Measurements from ENCODE around the gene EXOSC2.

The EXOSC2 gene

GRCh38 chr9:130663258-130663976, 30.2 kb upstream of the EXOSC2 start:
- ChIA-PET CTCF (no interaction called here), POLR2A (no interaction called here)
- TF ChIP-seq ARNT (IDR thresholded peaks at IDR 0.05) (no peak), SP1 (IDR thresholded peaks at IDR 0.05) (no peak), ELF4 (IDR thresholded peaks at IDR 0.05) (no peak), HDGF (IDR thresholded peaks at IDR 0.05; ENCODE audit: borderline replicate concordance) (no peak), TARDBP (IDR thresholded peaks at IDR 0.05) (no peak), FOXA1 (IDR thresholded peaks at IDR 0.05) (no peak), FOXK2 (IDR thresholded peaks at IDR 0.05) (no peak), BHLHE40 (IDR thresholded peaks at IDR 0.05; ENCODE audit: borderline replicate concordance) (no peak), L3MBTL2 (conservative IDR thresholded peaks at IDR 0.05) (no peak), ZNF384 (IDR thresholded peaks at IDR 0.05) (no peak), FOXM1 (IDR thresholded peaks at IDR 0.05; ENCODE audit: borderline replicate concordance) (no peak), PKNOX1 (IDR thresholded peaks at IDR 0.05) (no peak)
- DNase-seq (ENCODE audit: extremely low spot score): no peak

- ChIA-PET CTCF (no interaction called here), POLR2A (no interaction called here)
- TF ChIP-seq SP1 (IDR thresholded peaks at IDR 0.05) (no peak), ELF4 (IDR thresholded peaks at IDR 0.05) (no peak), FOXM1 (IDR thresholded peaks at IDR 0.05; ENCODE audit: borderline replicate concordance) (no peak), BHLHE40 (IDR thresholded peaks at IDR 0.05; ENCODE audit: borderline replicate concordance) (no peak), HDGF (IDR thresholded peaks at IDR 0.05; ENCODE audit: borderline replicate concordance) (no peak), PKNOX1 (IDR thresholded peaks at IDR 0.05) (no peak), ZNF384 (IDR thresholded peaks at IDR 0.05) (no peak), ARNT (IDR thresholded peaks at IDR 0.05) (no peak), SUZ12 (IDR thresholded peaks at IDR 0.05) (no peak), NFRKB (IDR thresholded peaks at IDR 0.05) (no peak), FOXK2 (IDR thresholded peaks at IDR 0.05) (no peak), CTBP1 (IDR thresholded peaks at IDR 0.05; ENCODE audit: borderline replicate concordance) (no peak), TARDBP (IDR thresholded peaks at IDR 0.05) (no peak), LEF1 (IDR thresholded peaks at IDR 0.05; ENCODE audit: borderline replicate concordance) (no peak)
- DNase-seq (ENCODE audit: extremely low spot score): no peak
Observed at GRCh38 chr9:130663977-130664250, 29.7 kb upstream of the EXOSC2 start.

DNA sequence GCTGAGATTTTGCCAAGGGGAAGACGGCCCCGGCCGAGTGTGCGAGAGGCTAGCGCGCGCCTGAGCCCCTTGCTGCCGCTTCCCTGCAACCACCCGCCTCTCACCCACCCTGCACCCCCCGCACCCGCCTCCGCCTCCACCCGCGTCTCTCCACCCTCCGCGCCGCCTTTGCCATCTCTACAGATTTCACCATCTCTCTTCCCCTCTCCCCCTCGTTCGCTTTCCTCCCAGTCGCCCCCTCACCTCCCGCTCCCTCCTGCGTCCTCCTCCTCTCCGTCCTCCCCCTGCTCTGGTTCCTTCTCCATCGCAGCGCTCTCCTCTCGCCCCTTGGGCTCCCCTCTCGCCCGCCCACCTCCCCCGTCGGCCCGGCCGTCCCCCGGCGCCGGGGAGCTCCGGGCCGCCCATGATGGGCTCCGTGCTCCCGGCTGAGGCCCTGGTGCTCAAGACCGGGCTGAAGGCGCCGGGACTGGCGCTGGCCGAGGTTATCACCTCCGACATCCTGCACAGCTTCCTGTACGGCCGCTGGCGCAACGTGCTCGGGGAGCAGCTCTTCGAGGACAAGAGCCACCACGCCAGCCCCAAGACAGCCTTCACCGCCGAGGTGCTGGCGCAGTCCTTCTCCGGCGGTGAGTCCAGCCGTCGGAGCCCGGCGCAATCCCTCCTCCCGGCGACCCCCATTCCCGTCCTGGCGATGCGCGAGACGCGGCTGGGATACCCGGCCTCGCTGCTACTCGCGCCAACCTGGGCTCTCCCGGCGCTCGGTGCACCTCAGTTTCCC, 29.1 kb upstream of the EXOSC2 start, which contains the start of gene PRDM12:
TSS of gene PRDM12 (plus strand) at position 344 of the 778 bp plus-strand sequence. CDS start at position 404, 60 bp downstream.
- DNase-seq (ENCODE audit: extremely low spot score): no peak
- POLR2A ChIA-PET: no interaction called here
- CTCF ChIA-PET: no interaction called here
- no peak for TF ChIP-seq BHLHE40 (IDR thresholded peaks at IDR 0.05; ENCODE audit: borderline replicate concordance)
- TF ChIP-seq TARDBP (IDR thresholded peaks at IDR 0.05): no peak
- no peak for TF ChIP-seq L3MBTL2 (conservative IDR thresholded peaks at IDR 0.05)
- TF ChIP-seq CTBP1 (IDR thresholded peaks at IDR 0.05; ENCODE audit: borderline replicate concordance): no peak
- no peak for TF ChIP-seq ELF4 (IDR thresholded peaks at IDR 0.05)
- TF ChIP-seq SUZ12 (IDR thresholded peaks at IDR 0.05): no peak
- TF ChIP-seq FOXA1 (IDR thresholded peaks at IDR 0.05): no peak
- no peak for TF ChIP-seq SP1 (IDR thresholded peaks at IDR 0.05)
- no peak for TF ChIP-seq FOXM1 (IDR thresholded peaks at IDR 0.05; ENCODE audit: borderline replicate concordance)
- no peak for TF ChIP-seq FOXK2 (IDR thresholded peaks at IDR 0.05)
- TF ChIP-seq NFRKB (IDR thresholded peaks at IDR 0.05): no peak
- no peak for TF ChIP-seq ZNF384 (IDR thresholded peaks at IDR 0.05)

DNA sequence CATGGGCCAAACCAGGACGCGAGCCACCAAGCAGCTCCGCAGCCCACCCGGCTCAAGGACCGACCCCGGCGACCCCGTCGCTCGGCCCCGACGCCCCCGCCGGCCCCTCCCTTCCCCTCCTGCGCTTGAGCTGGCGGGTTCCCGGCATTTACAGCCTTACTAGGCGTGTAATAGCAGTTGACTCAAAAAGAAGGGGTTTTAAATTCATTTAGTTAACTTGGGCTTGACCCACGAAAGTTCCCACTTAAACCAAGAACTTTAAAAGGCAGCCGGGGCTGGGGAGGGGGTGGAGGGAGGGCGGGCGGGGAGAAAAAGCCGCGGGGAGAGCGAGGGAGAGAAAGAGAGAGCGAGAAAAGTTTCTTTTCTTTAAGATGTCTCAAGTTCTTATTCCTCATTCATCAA, 28.6 kb upstream of the EXOSC2 start:
- POLR2A ChIA-PET: interaction anchor here (0.6 kb wide), 1 partner anchor 36 kb away, joined by 3 read pairs; no protein-coding TSS in a partner anchor
- CTCF ChIA-PET: no interaction called here

DNA sequence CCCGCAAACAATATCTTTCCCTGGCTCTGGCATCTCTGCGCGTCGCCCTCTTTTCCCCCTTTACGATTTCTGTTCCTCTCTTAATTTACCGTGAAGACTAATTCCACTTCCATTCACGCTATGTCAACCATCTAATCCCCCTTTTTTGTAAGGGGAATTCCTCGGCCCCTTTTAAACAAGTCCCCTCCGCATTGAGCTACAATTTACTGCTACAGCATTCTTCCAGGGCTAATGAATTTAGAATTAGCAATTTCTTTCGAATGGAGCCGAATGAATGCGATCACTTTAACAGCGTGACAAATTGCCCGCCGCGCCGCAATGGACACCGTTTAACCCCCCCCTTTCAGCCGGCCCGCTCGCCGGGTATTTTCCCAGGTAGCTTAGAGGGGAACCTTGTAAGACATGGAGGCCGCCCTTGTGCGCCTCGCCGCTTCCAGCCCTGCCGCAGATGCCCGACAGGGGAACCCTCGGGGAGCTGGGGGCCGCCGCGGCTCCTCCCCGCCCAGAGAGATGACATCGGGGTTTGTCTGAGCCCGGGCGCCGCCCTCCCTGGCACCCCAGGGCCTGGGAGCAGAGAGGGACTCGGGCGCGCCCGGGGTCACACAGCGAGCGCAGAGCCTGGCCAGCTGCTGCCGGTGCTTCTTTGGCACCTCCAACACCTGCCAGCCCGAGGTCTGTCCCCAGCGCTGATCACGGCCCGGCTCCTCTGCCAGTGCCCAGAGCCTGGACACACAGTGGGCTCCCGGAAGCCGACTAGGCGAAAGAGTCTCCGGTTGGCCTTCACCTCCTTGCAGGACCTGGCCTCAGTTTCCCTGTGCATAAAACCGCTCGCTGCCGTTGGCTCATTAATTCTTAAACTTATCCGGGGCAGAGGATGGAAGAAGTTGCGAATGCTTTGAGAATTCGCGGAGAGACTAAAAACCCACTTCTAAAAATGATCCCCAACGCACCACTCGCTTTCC, 27.9 kb upstream of the EXOSC2 start:
- no peak for DNase-seq (ENCODE audit: extremely low spot score)
- POLR2A ChIA-PET: interaction anchor here (0.6 kb wide), 1 partner anchor 36 kb away, joined by 3 read pairs; no protein-coding TSS in a partner anchor
- TF ChIP-seq ARNT (IDR thresholded peaks at IDR 0.05) (no peak), CTBP1 (IDR thresholded peaks at IDR 0.05; ENCODE audit: borderline replicate concordance) (no peak), L3MBTL2 (conservative IDR thresholded peaks at IDR 0.05) (no peak), FOXK2 (IDR thresholded peaks at IDR 0.05) (no peak), FOXM1 (IDR thresholded peaks at IDR 0.05; ENCODE audit: borderline replicate concordance) (no peak), ZNF384 (IDR thresholded peaks at IDR 0.05) (no peak), PKNOX1 (IDR thresholded peaks at IDR 0.05) (no peak), ELF4 (IDR thresholded peaks at IDR 0.05) (no peak), HDGF (IDR thresholded peaks at IDR 0.05; ENCODE audit: borderline replicate concordance) (no peak), FOXA1 (IDR thresholded peaks at IDR 0.05) (no peak), BHLHE40 (IDR thresholded peaks at IDR 0.05; ENCODE audit: borderline replicate concordance) (no peak), TARDBP (IDR thresholded peaks at IDR 0.05) (no peak)
- CTCF ChIA-PET: no interaction called here

More for the DNA sequence above, 28.6 kb upstream of the EXOSC2 start:
- DNase-seq (ENCODE audit: extremely low spot score): no peak
- TF ChIP-seq FOXK2 (IDR thresholded peaks at IDR 0.05): no peak
- TF ChIP-seq LEF1 (IDR thresholded peaks at IDR 0.05; ENCODE audit: borderline replicate concordance): no peak
- TF ChIP-seq FOXM1 (IDR thresholded peaks at IDR 0.05; ENCODE audit: borderline replicate concordance): no peak
- no peak for TF ChIP-seq SP1 (IDR thresholded peaks at IDR 0.05)
- TF ChIP-seq ZNF384 (IDR thresholded peaks at IDR 0.05): no peak
- no peak for TF ChIP-seq ELF4 (IDR thresholded peaks at IDR 0.05)
- no peak for TF ChIP-seq CTBP1 (IDR thresholded peaks at IDR 0.05; ENCODE audit: borderline replicate concordance)
- TF ChIP-seq NFRKB (IDR thresholded peaks at IDR 0.05): no peak

Measured in HEK293T (cell line).